Frontal cortex (tissue), 4 donors: Measurements from ENCODE around the gene PCDH18. TPM values are rescaled to one million over a fixed set of nuclear protein-coding genes. Genes with fewer than 3 reads are reported as not detected.
"Not testable (repeated sequence)": the region's sequence is repeated elsewhere in the genome, so short reads cannot be mapped to it uniquely, and the experiment has no call there.

Source experiments
- DNase-seq, 2 donors: peaks; one replicate each; pipeline ENCODE4 v3.0.0; 2012; ENCODE audit warnings: low spot score in 2 of 2
- FAIRE-seq: peaks from 2 replicates; lab custom pipeline; 2012; peaks lifted over from hg19 to GRCh38; lab: Jason Lieb, UNC
- total RNA-seq: library from RNA; depleted of rRNA; stranded (reverse); fragments of >200 nt; gene quantifications from one replicate; pipeline ENCODE4 v1.2.3, GENCODE V29; 2014
- donor health status: control.
- donor health status: control.
- donor health status: control.

PCDH18 gene
- total RNA-seq, 1 donor from 2014 or later = 30.6 TPM

- FAIRE-seq (no peak), DNase-seq (no peak)
Observed at GRCh38 chr4:137532869-137533236, 559 bp upstream of the PCDH18 start.

DNA sequence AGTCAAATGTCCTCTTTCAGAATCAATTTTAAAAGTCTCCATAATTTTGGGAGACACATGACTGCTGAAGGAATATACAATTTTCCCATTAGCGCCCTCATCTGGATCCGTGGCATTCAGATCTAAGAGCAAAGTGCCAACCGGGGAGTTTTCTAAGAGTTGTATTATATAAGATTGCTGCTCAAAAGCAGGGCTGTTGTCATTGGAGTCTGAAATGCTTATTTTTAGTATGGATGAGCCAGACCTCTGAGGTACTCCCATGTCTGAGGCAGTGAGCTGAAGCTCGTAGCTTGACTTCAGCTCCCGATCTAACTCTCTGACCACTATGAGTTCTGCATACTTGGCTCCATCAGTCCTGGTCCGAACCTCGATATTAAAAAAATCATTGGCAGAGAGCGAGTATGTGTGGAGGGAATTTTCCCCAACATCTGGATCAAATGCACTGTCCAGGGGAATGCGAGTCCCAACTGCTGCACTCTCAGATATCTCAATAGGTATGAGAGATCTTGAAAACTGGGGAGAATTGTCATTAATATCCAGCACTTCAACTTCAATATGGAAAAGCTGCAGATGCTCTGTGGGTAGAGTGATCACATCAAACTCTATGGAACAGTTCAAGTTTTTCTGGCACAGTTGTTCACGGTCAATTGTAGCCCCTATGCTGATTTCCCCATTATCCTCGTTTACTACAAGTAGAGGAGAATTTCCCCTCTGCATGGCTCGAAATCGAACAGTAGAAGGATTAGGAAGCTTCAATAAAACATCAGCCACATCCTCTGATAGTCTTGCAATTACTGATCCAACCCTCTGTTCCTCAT, 917 bp downstream of the PCDH18 start:
- FAIRE-seq = no peak
- DNase-seq = no peak

GRCh38 chr4:137530176-137530575, 2.1 kb downstream of the PCDH18 start:
- DNase-seq = no peak
- FAIRE-seq = no peak

DNA sequence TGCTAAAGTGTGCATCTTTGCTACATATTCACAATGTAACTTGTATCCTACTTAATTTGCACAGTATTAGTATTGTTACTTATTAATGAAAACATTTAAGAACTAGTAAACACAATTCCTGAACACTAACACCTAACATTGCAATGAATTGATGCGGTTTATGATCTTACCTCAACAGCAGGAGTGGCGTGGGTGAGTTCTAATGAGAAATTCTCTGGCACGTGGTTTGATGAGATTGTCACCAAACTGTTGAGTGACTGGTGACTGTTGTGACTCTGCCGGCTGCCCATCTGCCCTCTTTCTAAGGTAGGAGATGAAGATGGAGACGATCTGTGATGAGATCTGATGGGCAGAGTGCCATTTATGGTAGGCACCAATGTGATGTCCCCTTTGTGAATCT, 2.9 kb downstream of the PCDH18 start:
- FAIRE-seq = no peak
- no peak for DNase-seq

DNA sequence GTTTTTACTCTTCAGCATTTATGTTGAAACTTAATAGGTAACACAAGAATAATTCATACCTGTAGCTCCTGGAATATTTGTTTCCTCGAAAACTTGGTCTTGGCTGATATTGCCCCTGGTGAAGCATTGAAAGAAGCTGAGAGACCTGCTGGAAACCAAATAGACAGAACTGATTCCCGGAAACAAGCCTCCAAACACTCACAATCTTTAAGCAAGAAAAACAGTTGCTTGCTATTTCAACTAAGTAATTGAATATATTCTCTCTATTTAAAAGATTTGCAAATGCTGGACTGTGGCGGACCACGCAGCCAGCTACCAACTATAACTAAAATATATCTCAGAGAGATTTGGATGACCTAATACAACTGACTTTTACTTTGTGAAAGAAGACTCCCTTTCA, 3.6 kb downstream of the PCDH18 start:
- no peak for FAIRE-seq
- no peak for DNase-seq

GRCh38 chr4:137526681-137527080, 5.6 kb downstream of the PCDH18 start:
- DNase-seq = no peak
- FAIRE-seq = no peak

DNA sequence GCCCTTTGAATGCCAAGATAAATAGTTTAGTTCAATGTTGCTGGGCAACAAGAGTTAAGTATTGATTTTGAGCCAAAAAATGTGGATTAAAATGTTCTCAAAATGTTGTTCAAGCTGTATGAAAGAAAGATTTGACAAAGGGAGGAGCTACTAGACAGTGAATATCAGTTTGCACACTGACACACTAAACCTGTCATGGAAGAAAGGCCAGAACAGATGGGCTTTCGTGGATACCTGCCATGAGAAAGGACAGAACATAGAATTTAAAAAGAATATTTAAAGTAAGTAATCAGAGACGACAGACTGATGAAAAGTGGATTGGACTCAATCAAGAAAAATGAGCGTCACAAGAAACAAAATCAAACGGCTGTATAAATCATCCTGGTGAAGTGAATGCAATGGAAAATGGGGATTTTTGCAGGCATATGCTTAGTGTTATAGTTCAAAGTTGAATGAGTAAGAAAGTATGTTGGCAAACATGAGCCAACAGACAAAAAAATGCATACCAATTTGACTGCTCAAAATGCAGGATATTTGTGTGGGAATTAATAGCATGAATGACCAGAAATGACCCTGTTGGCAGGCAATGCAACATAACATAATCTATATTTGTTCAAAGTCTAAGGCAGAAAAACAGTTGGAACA, 7.4 kb downstream of the PCDH18 start:
- no peak for FAIRE-seq

GRCh38 chr4:137523329-137523728, 9.0 kb downstream of the PCDH18 start:
- DNase-seq (no peak), FAIRE-seq (no peak)

More for the DNA sequence above, 7.4 kb downstream of the PCDH18 start:
- no peak for DNase-seq

DNA sequence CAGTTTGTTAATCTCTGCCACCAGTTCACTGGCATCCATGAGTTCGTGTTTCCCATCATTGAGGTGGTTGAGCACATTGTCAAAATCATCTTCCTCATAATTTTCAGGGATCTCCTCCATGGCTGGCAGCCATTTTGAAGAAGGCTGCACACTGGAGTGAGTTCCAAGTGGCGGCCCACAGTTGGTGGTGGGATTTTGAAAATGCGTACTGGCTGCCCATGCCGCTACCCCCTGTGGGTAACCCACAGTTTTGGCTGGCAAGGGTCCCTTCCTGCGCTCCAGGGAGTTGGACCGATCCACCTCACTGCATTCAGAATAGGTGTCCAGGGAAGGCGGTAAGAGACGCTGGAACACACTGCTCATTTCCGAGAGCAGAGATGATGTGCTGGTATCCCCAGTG, 11.2 kb downstream of the PCDH18 start:
- no peak for FAIRE-seq
- no peak for DNase-seq

GRCh38 chr4:137519406-137519805, 12.9 kb downstream of the PCDH18 start:
- DNase-seq (no peak), FAIRE-seq (no peak)

GRCh38 chr4:137517323-137517722, 15.0 kb downstream of the PCDH18 start:
- FAIRE-seq, DNase-seq: not testable (repeated sequence)

DNA sequence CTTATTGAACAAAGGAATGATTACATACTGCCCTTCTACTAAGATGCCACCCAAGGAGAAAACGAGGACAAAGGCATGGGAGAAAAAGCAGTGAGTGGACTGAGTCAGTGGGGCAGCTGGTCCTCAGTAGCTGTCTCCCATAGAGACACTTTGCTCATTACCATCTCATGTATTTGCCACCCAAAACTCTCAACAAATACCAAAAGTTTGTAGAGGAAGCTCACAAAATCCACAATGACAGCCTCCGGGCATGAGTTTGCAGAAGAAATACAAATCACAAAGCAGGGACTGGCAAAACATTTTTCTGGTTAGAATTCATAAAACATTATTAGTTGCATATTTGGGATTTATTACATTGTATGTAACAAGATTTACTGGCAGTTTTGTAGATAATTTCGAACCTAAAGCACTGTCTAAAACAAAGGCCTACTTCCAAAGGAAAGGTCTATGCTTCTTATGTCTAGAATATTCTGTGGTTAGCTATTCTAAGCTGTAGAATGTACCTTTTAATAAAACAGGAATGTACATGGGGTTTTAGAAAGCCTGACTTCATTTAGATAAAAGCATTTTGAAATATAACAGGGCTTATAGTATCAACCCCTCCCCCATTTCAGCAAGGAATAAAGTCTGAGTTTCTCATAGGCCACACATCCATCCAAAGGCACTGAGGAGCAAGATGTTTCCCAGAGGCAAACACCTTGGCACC, 17.7 kb downstream of the PCDH18 start:
- FAIRE-seq (no peak), DNase-seq (no peak)

- no peak for FAIRE-seq
- no peak for DNase-seq
Observed at GRCh38 chr4:137510557-137511265, 21.6 kb downstream of the PCDH18 start.

DNA sequence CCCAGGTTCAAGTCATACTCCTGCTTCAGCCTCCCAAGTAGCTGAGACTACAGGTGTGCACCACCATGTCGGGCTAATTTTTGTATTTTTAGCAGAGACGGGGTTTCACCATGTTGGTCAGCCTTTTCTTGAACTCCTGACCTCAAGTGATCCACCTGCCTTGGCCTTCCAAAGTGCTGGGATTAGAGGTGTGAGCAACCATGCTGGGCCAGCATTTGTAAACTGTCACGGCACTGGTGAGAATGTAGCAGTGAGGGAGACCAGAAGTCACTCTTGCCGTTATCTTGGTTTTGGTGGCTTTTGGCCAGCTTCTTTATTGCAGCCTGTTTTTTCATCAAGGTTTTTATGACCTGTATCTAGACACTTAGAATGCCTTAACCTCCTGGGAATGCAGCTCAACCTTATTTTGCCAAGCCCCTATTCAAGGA, 22.4 kb downstream of the PCDH18 start:
- FAIRE-seq = no peak
- DNase-seq = no peak

DNA sequence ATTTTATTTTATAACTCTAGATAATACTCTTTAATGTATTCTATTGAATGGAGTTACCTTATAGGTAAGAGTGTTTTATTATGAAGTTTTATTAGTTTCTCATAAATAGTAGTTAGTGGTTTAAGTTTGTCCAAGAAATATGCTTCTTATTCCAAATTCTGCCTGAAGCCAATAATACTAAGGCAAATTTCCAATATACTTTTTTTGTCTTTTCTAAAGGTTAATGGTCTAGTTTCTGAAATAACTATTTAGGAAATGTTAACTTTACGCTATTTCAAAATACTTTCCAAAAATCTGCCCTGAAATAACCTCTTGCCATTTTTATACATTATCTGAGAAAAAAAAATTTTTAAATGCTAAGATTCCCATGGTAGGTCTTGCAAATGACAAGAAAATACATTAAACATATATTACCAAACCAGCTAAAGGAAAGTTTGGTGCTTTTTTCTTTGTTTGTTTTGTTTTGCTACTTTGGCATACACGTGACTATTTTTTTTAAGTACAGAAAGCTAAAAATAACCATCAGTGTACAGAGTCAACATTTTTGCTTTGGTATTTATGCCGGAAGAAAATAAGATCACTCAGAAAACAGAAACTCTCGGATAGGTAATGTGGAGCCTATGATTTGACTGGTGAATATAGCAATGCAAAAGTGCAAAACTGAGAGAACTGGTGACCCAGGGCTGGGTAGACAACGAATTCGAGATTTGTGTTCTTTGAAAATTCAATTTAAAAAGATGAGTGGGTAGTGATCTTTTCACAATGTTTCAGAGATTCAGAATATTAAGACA, 29.8 kb downstream of the PCDH18 start:
- DNase-seq = no peak
- no peak for FAIRE-seq

DNA sequence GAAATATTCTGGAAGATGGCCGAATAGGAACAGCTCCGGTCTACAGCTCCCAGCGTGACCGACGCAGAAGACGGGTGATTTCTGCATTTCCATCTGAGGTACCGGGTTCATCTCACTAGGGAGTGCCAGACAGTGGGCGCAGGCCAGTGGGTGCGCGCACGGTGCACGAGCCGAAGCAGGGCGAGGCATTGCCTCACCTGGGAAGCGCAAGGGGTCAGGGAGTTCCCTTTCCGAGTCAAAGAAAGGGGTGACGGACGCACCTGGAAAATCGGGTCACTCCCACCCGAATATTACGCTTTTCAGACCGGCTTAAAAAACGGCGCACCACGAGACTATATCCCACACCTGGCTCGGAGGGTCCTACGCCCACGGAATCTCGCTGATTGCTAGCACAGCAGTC, 36.0 kb downstream of the PCDH18 start:
- not testable (repeated sequence) for FAIRE-seq, DNase-seq

GRCh38 chr4:137495578-137495977, 36.7 kb downstream of the PCDH18 start:
- FAIRE-seq (no peak), DNase-seq (no peak)

GRCh38 chr4:137483313-137483959, 48.9 kb downstream of the PCDH18 start:
- FAIRE-seq = not testable (repeated sequence)

GRCh38 chr4:137479657-137480056, 52.6 kb downstream of the PCDH18 start:
- not testable (repeated sequence) for DNase-seq, FAIRE-seq

More at GRCh38 chr4:137483313-137483959, 48.9 kb downstream of the PCDH18 start:
- not testable (repeated sequence) for DNase-seq
